Stimulated activated CD8-positive, alpha-beta memory T cell treated with anti-CD3 and anti-CD28 coated beads, Interleukin-7, amount 100 ng/mL, for 24 hours (primary cell): ENCODE results near the gene MYPOP.
"Not testable (repeated sequence)": the region's sequence is repeated elsewhere in the genome, so short reads cannot be mapped to it uniquely, and the experiment has no call there.

Experiments used
- DNase-seq: peaks from one replicate; pipeline ENCODE4 v3.0.0-alpha.2; 2020; ENCODE audit warnings: low read depth

MYPOP gene

DNA sequence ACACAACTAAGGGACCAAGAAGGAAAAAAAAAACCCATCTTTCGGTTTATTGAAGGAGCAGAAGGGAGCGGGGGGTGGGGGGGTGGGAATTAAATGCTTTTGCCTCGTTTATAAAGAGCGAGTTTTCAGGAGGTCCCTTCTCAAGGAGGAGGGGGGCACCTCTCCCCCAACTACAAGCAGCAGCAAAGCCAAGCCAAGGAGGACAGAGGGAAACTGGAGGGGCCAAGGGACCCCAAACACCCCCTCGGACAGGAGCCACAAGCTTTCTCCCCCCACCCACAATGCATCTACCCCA lies 18.9 kb downstream of the MYPOP start:
- DNase-seq = no peak

DNA sequence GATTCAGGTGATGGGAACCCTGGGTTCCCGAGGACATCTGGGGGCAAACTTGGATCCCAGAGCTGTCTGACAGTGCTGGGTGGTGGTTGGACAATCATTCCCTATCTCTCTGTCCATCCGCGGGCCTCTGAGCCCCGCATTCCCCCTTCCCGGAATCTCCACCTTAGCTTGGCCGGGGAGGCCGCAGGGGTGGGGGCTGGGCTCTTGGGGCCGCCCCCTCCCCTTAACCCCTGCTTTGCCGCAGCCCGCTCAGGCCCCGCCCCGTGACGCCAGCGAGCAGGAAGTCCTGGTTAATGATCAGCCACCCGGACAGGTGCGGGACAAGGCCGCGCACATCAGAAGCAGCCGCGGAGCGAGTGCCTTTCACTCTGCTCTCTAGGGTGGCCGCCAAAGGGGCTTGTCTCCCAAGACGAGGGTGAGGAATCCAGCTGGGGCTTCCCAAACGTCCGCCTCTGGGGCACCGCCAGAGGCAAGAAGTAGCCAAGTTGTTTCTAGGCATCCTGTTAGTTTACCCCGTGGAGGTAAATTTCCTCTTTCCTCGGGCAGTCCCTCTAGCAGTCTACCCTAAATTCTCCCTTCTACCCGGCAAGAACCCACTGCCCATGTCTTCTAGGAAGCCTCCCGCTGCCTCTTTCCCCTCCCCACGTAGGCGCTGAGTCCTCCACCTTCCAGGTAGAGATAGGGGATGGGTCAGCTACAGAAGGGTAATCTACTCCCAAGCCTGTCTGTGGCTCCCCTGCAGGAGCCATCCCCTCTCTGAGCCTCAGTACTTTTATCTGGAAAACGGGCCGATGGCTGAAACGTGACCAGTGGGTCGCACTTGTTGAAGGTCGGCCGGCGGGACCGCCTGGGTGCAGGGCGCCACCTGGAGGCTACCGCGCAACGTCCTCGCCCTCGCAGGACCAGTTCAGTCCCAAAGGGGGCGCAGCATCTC lies 19.5 kb downstream of the MYPOP start:
- peak; percentile 68 for DNase-seq

DNA sequence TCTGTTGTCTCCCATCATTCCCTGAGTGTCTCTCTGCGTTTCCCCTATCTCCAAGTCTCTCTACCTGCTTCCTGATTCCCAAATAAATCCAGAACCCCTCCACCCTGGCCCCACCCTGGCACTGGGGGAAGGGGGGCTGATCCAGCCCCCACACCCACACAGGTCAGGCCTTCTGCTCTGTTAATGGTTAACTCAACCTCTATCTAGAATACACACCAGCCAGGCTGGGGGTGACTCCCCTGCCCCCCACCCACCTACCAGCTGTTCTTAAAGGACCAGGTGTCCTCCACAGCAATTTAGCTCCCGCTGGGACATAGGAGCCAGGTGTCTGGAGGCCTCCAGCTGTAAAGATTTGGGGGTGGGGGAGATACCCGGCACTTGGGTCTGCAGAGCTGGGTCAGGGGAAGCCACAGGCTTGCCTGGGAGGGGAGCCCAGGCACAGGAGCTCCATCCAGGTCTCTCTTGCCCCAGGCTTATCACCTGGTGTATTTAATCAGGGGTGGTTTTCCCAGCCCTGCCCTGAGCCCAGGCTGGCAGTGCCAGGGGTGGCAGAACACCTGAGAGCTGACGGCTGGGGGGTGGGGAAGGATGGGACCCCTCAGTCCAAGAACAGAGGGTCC lies 20.4 kb downstream of the MYPOP start:
- no peak for DNase-seq

DNA sequence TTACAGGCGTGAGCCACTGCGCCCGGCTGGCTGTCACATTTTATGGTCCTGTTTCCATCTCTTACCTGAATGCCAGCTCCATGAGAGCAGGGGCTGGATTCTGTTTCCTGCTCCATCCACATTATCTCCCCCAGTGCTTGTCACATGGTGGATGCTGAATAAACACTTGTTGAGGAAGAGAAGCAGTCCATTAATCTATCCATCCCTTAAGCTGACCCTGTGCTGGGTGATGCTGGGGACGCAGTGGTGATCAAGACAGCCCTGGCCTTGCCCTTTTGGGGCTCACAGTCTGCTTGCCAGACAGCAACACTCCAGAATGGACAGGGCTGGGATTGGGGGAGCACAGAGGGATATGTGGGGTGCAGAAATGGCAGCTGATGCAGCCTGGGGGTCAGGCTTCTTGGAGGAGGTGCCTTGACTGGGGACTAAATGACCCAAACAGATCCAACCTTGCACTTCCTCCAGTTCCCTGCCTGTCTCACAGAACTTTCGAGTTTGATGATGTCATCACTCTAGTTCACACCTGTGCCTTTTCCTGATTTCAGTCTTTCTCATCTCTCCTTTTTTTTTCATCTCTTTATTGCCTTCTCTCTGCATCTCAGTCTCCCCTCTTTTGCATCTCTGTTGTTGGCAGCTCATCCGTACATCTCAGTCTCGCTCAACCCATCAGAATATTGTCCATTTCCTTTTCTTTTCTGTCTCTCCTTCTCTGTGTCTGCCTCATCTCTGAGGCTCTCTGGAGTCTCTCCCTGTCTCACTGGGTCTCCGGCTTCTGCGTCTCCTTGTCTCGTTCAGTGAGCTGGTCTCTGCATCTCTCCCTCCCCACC lies 21.1 kb downstream of the MYPOP start:
- DNase-seq = no peak

DNA sequence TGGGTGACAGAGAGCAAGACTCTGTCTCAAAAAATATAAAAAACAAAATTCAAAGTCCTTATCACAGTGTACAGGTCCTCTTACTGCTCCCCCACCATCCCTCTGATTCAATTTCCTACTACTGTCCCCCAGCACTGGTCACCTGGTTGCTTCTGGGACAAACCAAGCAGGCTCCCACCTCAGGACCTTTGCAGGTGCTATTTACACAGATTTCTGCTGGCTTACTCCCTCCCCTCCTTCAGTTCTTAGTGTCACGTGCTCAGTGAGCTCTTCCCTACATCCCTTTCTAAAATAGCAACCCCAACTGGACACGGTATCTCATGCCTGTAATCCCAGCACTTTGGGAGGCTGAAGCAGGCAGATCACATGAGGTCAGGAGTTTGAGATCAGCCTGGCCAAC lies 22.4 kb downstream of the MYPOP start:
- DNase-seq = no peak

DNA sequence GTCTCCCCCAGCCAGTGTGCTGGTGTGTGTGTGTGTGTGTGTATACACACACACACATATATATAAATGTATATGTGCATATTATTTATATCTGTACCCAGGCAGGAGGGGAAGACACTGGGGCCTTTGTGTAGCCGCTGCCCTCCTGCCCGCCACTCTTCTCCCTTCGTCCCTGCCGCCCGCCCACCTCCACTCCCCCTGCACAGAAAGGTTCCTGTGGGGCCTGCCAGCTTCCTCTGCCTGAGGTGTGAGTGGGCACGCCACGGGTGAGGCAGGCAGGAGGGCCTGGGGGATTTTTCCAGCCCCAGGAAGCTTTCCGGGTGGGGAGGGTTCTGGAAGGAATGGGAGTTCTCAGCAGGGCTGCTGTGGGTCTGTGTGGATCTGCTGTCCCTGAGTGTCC lies 23.4 kb downstream of the MYPOP start:
- DNase-seq = no peak

DNA sequence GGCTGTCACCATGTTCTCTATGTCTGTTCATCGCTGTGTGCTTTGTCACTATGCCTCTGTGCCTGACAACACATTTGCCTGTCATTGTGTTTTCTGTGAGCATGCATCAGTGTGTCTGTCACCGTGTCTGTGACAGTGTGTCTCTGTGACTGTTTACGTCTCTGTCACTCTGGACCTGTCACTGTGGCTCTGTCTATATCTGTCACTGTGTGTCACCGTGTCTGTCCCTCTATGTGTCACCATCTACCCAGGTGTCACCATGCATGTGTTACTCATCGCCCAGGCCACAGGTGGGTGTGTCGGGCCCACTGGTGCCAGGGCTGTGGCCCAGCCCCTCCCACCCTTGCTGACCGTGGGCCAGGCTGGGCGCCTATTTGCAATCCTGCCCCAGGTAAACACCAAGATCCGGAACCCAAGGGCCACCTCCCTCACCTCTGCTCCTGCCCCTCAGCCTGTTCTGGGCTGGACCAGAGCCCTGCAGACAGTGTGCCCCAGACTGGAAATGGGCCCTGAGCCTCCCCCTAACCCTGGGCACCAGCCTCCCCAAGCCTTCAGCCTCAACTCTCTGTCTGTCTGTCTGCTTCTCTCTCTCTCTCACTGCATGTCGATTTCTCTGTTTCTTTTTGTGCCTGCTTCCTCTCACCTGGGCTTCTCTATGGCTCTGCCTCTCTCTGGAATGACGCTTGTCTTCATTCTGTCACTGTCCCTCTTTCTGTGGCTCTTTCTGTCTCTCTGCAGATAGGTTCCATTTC lies 24.2 kb downstream of the MYPOP start:
- no peak for DNase-seq

DNA sequence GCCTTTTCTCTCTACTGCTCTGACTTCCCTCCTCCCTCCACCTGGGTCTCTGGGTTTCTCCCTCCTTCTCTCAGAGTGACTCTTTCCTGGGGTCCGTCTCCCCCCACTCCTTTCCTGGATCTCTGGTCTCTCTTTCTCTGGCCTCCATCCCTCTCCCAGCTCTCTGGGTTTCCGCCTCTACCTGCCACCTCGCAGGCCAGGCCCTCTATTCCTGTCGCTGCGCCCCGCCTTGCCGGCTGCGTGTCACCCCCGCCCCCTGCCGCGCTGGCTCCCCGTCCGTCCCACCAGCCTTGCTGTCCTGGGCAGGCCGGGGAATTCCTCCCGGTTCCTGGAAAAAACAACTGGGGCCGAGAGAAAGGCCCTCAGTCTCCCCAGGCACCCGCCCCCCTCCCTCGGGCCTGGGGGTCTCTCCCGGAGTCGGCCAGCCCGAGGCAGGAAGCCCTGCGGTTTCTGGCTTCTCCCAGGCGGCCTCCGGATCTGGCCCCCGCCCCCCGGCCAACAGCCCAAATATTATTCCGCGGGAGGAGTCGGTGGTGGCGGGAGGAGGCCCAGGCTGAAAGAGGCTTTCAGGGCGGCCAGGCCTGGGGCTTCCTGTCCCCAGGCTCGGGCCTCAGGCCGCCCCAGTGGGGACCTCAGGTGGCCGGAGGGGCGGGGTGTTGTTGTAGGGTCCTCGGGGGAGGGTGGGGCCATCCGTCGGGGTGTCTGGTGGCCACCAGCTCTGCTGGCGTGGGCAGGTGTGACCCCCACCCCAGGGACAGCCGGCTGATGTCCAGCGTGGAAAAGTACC lies 25.8 kb downstream of the MYPOP start:
- DNase-seq = no peak

DNA sequence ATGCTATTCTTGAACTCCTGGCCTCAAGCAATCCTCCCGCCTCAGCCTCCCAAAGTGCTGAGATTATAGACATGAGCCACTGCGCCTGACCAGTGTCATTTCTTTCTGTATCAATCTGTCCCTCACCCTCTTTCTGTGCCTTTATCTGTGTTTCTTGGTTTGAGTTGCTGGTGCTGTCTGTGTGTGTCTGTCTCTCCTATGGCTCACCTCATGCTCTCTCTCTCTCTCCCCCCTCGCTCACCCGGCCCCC lies 26.3 kb downstream of the MYPOP start:
- DNase-seq = no peak

DNA sequence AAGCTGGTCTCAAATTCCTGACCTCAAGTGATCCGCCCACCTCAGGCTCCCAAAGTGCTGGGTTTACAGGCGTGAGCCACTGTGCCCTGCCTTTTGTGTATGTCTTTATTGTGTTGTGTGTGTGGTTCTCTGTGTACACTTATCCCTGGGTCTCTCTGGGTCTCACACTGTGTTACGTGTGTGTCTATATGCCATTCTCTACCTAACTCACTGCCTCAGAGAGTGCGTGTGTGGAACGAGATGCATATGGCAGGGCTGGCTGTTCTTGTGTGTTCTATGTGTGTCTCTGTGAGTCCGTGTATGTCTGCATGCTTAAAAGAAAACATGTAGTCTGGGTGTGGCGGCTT lies 27.8 kb downstream of the MYPOP start:
- no peak for DNase-seq

DNA sequence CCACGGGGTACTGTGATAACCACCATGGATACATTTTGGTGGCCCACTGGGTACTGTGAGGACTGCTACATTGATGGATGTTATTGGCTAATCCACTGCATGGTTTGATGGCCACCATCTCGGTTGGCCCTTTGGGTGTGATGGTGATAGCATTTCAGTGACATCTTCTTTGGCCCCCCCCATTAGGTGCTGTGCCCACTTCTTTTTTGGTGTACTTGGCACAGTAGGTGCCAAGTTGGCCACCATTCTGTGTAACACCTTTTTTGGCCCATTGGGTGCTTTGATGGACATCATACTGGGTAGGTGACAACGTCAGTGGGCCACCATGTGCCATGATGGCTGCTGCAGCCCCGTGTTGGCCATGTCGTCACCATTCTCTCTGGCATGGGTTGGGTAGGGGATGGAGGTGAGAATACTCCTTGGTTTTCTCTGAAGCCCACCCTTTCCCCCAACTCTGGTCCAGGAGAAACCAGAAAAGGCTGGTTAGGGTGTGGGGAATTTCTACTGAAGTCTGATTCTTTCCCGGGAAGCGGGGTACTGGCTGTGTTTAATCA lies 29.1 kb downstream of the MYPOP start:
- DNase-seq = no peak

DNA sequence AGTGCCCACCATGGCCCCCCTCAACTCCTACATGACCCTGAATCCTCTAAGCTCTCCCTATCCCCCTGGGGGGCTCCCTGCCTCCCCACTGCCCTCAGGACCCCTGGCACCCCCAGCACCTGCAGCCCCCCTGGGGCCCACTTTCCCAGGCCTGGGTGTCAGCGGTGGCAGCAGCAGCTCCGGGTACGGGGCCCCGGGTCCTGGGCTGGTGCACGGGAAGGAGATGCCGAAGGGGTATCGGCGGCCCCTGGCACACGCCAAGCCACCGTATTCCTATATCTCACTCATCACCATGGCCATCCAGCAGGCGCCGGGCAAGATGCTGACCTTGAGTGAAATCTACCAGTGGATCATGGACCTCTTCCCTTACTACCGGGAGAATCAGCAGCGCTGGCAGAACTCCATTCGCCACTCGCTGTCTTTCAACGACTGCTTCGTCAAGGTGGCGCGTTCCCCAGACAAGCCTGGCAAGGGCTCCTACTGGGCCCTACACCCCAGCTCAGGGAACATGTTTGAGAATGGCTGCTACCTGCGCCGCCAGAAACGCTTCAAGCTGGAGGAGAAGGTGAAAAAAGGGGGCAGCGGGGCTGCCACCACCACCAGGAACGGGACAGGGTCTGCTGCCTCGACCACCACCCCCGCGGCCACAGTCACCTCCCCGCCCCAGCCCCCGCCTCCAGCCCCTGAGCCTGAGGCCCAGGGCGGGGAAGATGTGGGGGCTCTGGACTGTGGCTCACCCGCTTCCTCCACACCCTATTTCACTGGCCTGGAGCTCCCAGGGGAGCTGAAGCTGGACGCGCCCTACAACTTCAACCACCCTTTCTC lies 30.1 kb downstream of the MYPOP start:
- no peak for DNase-seq

DNA sequence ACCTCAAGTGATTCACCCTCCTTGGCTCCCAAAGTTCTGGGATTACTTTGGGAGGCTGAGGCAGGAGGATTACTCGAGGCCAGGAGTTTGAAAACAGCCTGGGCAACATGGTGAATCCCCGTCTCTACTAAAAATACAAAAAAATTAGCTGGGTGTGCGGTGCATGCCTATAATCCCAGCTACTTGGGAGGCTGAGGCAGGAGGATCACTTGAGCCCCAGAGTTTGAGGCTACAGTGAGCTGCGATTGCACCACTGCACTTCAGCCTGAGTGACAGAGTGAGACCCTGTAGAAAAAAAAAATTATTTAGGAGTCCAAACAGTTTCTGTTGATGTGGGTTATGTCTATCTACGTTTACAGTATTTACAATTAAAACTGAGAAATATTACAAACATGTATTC lies 31.6 kb downstream of the MYPOP start:
- no peak for DNase-seq

DNA sequence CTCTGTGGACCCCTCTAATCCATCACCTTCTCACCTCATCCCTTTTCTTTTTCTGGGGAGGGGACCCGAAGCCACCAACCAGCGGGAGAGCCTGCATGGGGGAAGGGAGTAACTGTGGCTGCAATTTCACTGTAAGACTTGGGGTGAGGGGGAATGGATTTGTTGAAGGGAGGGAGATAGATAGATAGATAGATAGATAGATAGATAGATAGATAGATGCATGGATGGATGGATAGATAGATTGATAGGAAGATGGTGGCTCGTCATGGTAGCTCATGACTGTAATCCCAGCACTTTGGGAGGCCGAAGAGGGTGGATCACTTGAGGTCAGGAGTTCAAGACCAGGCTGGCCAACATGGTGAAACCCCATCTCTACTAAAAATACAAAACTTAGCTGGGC lies 35.2 kb downstream of the MYPOP start:
- not testable (repeated sequence) for DNase-seq

DNA sequence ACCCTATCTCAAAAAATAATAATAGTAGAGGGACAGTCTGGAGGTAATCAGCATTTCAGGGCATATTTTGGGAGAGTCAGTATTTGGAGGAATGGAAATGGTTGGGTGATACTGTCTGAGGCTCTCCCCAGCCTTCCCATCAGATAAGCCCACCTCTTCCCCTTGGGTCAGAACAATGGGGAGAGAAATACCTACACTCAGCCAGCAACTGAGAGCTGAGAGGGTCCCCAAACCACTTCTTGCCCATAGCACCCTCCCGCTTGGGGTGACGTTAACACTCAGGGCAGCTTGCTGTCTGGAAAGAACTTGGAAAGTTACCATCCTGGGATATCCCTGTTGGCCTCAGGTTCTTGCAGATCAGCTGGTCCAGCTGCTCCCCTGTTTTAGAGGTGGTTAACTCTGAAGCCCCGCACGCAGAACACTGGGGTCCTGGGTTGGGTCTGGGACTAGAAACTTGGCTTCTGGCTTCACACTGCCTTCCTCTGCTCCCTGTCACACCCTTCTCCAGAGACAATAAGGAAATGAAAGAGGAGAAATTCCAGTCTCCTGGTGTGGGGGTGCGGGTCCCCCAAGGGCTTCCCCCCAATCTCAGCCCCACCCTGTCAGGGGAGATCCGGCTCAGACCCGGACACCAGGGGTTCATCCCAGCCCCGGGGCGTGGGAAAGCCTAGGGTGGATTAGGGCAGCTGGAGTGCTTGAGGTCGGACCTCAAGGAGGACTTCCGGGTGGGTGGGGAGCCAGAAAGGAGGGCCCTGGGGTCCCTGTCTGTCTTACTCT lies 35.8 kb downstream of the MYPOP start:
- DNase-seq = no peak

DNA sequence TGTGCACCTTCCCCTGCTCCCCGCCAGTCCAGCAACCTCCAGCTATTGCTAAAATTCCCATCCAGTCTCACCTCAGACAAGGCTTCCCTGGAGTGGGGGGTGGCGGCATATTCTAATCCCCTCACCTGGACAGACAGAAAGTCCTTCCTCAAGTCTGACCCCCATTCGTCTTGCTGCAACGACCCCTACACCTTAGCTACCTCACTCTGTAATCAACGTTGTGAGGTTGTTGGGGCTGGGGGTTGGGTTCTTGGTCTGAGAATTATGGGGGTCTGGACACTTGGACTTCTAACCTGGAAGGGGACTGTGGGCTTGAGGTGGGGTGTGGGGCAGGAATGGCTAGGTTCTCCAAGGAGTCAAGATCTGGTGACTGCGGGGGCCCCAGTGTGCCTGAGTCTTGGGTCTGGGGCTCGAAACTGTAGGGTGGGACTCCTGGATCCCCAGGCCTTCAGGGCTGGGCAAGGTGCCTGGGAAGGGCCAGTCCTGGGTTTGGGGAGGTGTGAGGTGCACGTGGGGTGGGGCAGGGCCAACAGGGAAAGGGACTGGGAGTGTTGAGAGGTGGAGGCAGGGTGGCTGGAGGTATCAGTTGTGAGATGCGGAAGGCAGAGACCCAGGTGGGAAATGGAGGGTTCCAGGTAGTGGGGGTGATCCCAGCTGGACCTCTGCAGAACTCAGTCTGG lies 37.0 kb downstream of the MYPOP start:
- no peak for DNase-seq

DNA sequence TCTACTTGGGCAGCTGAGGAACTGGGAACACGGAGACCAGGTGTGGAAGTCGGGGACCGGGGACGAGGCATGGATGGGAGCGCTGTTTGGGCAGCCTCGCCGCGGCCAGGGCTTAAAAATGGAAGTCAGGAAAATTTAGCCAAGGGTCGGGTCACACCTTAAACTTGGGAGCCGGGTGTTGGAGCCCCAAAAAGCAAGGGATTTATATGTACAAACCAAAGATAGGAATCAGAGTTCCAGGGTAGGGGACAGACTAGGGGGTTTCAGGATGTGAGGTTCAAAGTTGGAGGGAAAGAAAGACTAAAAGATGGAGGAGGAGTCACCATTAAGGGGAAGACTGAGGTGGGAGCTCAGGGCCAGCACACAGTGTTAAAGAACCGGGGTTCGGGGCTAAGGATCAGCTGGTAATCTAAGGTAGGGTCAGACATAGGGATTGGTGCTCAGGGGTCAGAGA lies 37.8 kb downstream of the MYPOP start:
- no peak for DNase-seq

DNA sequence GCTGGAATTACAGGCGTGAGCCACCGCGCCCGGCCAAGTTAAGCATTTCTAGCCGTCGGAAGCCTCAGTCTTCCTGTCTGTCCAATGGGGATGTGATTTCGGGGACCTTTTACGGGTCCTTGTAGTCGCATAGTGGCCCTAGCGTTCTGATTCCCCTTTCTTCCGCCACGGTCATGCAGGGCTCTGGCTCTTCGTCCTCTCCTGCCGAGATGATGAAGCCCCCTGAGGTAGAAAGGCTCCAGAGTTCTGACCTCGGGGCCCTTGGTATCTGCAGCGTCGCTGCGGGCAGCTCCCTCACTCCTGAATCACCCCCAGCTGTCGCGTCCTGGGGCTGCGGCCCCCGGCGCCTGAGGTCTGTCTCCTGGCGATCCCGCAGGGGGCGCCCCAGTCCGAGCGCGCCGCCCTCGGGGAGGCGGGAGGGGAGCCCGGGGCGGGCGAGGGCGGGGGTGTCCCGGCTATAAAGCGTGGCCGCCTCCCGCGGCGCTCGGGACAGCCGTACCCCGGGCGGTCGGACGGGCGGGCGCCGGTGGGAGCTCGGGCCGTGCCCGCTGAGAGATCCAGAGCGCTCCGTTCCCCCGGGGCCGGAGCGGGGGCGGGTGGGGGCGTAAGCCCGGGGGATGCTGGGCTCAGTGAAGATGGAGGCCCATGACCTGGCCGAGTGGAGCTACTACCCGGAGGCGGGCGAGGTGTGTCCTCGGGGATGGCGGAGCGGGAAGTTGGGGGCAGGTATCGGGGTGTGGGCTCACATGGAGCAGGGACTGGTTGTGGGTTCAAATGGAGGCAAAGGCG lies 38.4 kb downstream of the MYPOP start, which contains the start of gene FOXA3:
Gene FOXA3, plus strand, starts transcription at position 487 of the 789 bp plus-strand sequence. Its CDS starts 131 bp downstream, at position 618.
- DNase-seq = no peak
